DOHH2 (cell line): ENCODE results near the gene POLDIP2.

ENCODE experiments used
- H3F3A ChIP-seq: fragments of 200-600 bp; sonication (generic), shearing (Covaris generic); 2 replicates; pipeline ENCODE4 v1.6.0; 2016; ENCODE audit warnings: antibody characterized with exemption, mild to moderate bottlenecking; ENCODE audit not compliant: control insufficient read depth, insufficient read depth
- H3K27ac ChIP-seq: fragments of 200-600 bp; sonication (generic); 2 replicates; pipeline ENCODE4 v1.5.1; 2014; ENCODE audit warnings: low read depth, mild to moderate bottlenecking, low read length, moderate library complexity
- H3K27me3 ChIP-seq: fragments of 200-600 bp; sonication (generic); 2 replicates; pipeline ENCODE4 v1.6.1; 2014; ENCODE audit warnings: mild to moderate bottlenecking, low read length, mixed read lengths; ENCODE audit not compliant: control insufficient read depth
- H3K36me3 ChIP-seq: fragments of 200-600 bp; sonication (generic); 2 replicates; pipeline ENCODE4 v1.6.1; 2014; ENCODE audit warnings: mild to moderate bottlenecking, low read length, moderate library complexity, mixed read lengths; ENCODE audit not compliant: control insufficient read depth
- H3K4me1 ChIP-seq: fragments of 200-600 bp; sonication (generic); 2 replicates; pipeline ENCODE4 v1.6.1; 2014; ENCODE audit warnings: mild to moderate bottlenecking, low read length, mixed read lengths; ENCODE audit not compliant: control insufficient read depth
- H3K4me2 ChIP-seq: fragments of 200-600 bp; sonication (generic); 2 replicates; pipeline ENCODE4 v1.6.0; 2014; ENCODE audit warnings: mild to moderate bottlenecking, low read length, moderate library complexity
- H3K4me3 ChIP-seq: fragments of 200-600 bp; sonication (generic); 2 replicates; pipeline ENCODE4 v1.5.1; 2014; ENCODE audit warnings: mild to moderate bottlenecking, low read length, mixed read lengths
- H3K79me2 ChIP-seq: fragments of 200-600 bp; sonication (generic); 2 replicates; pipeline ENCODE4 v1.6.1; 2014; ENCODE audit warnings: mild to moderate bottlenecking, low read length, mixed read lengths; ENCODE audit not compliant: control insufficient read depth
- H3K9me2 ChIP-seq: fragments of 200-600 bp; sonication (generic); replicated peaks from 2 replicates; pipeline ENCODE4 v1.6.1; 2014; ENCODE audit warnings: mild to moderate bottlenecking, low read length, mixed read lengths; ENCODE audit not compliant: control insufficient read depth
- H3K9me3 ChIP-seq: fragments of 200-600 bp; sonication (generic); 2 replicates; pipeline ENCODE4 v1.6.1; 2014; ENCODE audit warnings: antibody characterized with exemption, low read length, mixed read lengths; ENCODE audit not compliant: control insufficient read depth, insufficient read depth
- H4K20me1 ChIP-seq: fragments of 200-600 bp; sonication (generic); 2 replicates; pipeline ENCODE4 v1.6.0; 2014; ENCODE audit warnings: low read depth, mild to moderate bottlenecking, antibody characterized with exemption, low read length, moderate library complexity; ENCODE audit not compliant: control insufficient read depth, insufficient read depth
- CTCF ChIP-seq: fragments of 200-600 bp; sonication (generic); IDR thresholded peaks from one replicate; pipeline ENCODE4 v1.5.1; 2014; ENCODE audit warnings: antibody characterized with exemption, mild to moderate bottlenecking, low read depth, low read length; ENCODE audit not compliant: poor library complexity, severe bottlenecking
- EZH2phosphoT487 ChIP-seq: fragments of 200-600 bp; sonication (generic); IDR thresholded peaks from 2 replicates; pipeline ENCODE4 v1.6.1; 2017; ENCODE audit warnings: borderline replicate concordance, mild to moderate bottlenecking, antibody characterized with exemption, low read length, moderate library complexity, mixed read lengths

Gene POLDIP2

GRCh38 chr17:28306954-28307401 lies 50.3 kb downstream of the POLDIP2 start:
- no peaks in the 10 kb centered on the region for H3K9me3 ChIP-seq
- H3K9me2 ChIP-seq: no peaks in the 10 kb centered on the region
- peaks cover 7% of the 10 kb centered on the region; the same call in 1 of the 2 replicates for H3K27me3 ChIP-seq
- no peaks in the 10 kb centered on the region for H3K4me1 ChIP-seq
- H3K27ac ChIP-seq: no peak overlapping the region
- no peak overlapping the region for H3K4me2 ChIP-seq
- H3F3A ChIP-seq: no peaks in the 10 kb centered on the region
- H3K4me3 ChIP-seq: no peak overlapping the region
- no peaks in the 10 kb centered on the region for H3K79me2 ChIP-seq
- no peaks in the 10 kb centered on the region for H4K20me1 ChIP-seq
- H3K36me3 ChIP-seq: no peaks in the 10 kb centered on the region
- TF ChIP-seq EZH2phosphoT487 (no peak), CTCF (no peak)

GRCh38 chr17:28298449-28298848 lies 58.9 kb downstream of the POLDIP2 start:
- Histone ChIP-seq H3K79me2 (no peaks in the 10 kb centered on the region), H3K4me3 (no peak overlapping the region), H4K20me1 (no peaks in the 10 kb centered on the region), H3F3A (no peaks in the 10 kb centered on the region), H3K4me1 (peaks cover 17% of the 10 kb centered on the region), H3K36me3 (no peaks in the 10 kb centered on the region), H3K4me2 (no peak overlapping the region), H3K27me3 (0 out of 2 replicates have a peak, but pooled peaks cover 3% of the 10 kb centered on the region), H3K9me3 (no peaks in the 10 kb centered on the region), H3K9me2 (no peaks in the 10 kb centered on the region), H3K27ac (no peak overlapping the region)
- TF ChIP-seq EZH2phosphoT487: no peak
- TF ChIP-seq CTCF: no peak
